ENCODE data around the gene PHACTR3. TPM values are rescaled to one million over a fixed set of nuclear protein-coding genes. Genes with fewer than 3 reads are reported as not detected.
"Not testable (repeated sequence)": the region's sequence is repeated elsewhere in the genome, so short reads cannot be mapped to it uniquely, and the experiment has no call there.

The PHACTR3 gene
- total and polyA plus RNA-seq, 7 experiments from 2014 or later: 0.49 TPM; not detected in 6

DNA sequence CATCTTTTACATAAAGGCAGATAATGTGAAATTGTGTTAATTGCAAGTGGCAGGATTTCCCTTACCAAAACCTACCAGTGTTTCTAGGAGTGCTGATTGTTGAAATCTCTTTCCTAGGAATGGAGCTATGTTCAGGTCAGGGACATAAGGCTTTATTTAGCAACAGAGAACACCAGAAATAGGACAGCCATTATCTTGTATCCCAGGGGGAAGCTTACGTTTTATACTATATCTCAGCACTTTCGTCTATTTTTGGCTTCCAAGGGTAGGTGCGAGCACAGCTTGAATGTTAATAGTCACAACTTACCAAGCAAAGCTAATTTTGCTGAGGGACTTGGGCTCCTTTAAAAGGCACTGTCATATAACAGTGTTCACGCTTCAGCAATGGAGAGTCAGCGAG, 235.1 kb downstream of the PHACTR3 start:
- ATAC-seq (no peak), DNase-seq (no peak)
- H3K4me1 Mint-ChIP-seq: peaks cover 0 to 6% (median 0%) of the 10 kb centered on the region in 7 donors
- H3K27me3 ChIP-seq (ENCODE audit: control insufficient read depth in 2 of 2, insufficient read depth in 2 of 2, low read length in 2 of 2): peaks cover 0 to 3% of the 10 kb centered on the region in 2 donors
- CTCF ChIA-PET: interaction anchor here (1.1 kb wide), 1 partner anchor 9 kb away, joined by 5 read pairs; no protein-coding TSS in a partner anchor
- H3K9me3 ChIP-seq (ENCODE audit: control insufficient read depth in 2 of 3, low read length in 3 of 3): no peaks in the 10 kb centered on the region
- H3K27ac Mint-ChIP-seq: no peak overlapping the region
- H3K4me1 ChIP-seq (ENCODE audit: control insufficient read depth in 2 of 2, insufficient read depth in 2 of 2, low read length in 2 of 2): no peaks in the 10 kb centered on the region
- no peak overlapping the region for H3K27ac ChIP-seq (ENCODE audit: low read depth, low read length)
- H3K4me3 Mint-ChIP-seq: no peak overlapping the region
- H3K36me3 ChIP-seq (ENCODE audit: control insufficient read depth in 2 of 3, insufficient read depth in 3 of 3, low read length in 3 of 3): no peaks in the 10 kb centered on the region
- H3K9me3 Mint-ChIP-seq: no peaks in the 10 kb centered on the region
- POLR2A ChIA-PET: no interaction called here
- H3K27me3 Mint-ChIP-seq: peaks cover 27 to 50% (median 38%) of the 10 kb centered on the region in 5 donors
- no peaks in the 10 kb centered on the region for H3K36me3 Mint-ChIP-seq
- no peak overlapping the region for H3K4me3 ChIP-seq (ENCODE audit: low read length)
- intact Hi-C loops (cut with micrococcal nuclease): no loop called here

GRCh38 chr20:59845472-59845871, 241.1 kb downstream of the PHACTR3 start:
- POLR2A ChIA-PET: no interaction called here

GRCh38 chr20:59848182-59848581, 243.8 kb downstream of the PHACTR3 start:
- ChIA-PET CTCF (interaction anchor here (1.1 kb wide), 1 partner anchor 9 kb away, joined by 5 read pairs; no protein-coding TSS in a partner anchor), POLR2A (no interaction called here)
- intact Hi-C loops (cut with micrococcal nuclease): no loop called here

More at GRCh38 chr20:59845472-59845871, 241.1 kb downstream of the PHACTR3 start:
- no peaks in the 10 kb centered on the region for H3K9me3 Mint-ChIP-seq
- H3K27ac Mint-ChIP-seq: no peak overlapping the region
- H3K36me3 Mint-ChIP-seq: no peaks in the 10 kb centered on the region
- H3K27me3 ChIP-seq (ENCODE audit: control insufficient read depth in 2 of 2, insufficient read depth in 2 of 2, low read length in 2 of 2): no peaks in the 10 kb centered on the region
- CTCF ChIA-PET: no interaction called here
- peaks cover 0 to 12% (median 3%) of the 10 kb centered on the region in 5 donors for H3K27me3 Mint-ChIP-seq
- no peaks in the 10 kb centered on the region for H3K4me1 ChIP-seq (ENCODE audit: control insufficient read depth in 2 of 2, insufficient read depth in 2 of 2, low read length in 2 of 2)
- DNase-seq: no peak
- H3K4me3 ChIP-seq (ENCODE audit: low read length): no peak overlapping the region
- no peak for ATAC-seq
- no peaks in the 10 kb centered on the region for H3K36me3 ChIP-seq (ENCODE audit: control insufficient read depth in 2 of 3, insufficient read depth in 3 of 3, low read length in 3 of 3)
- no peak overlapping the region for H3K27ac ChIP-seq (ENCODE audit: low read depth, low read length)
- no peaks in the 10 kb centered on the region for H3K4me1 Mint-ChIP-seq
- no peaks in the 10 kb centered on the region for H3K9me3 ChIP-seq (ENCODE audit: control insufficient read depth in 2 of 3, low read length in 3 of 3)
- no peak overlapping the region for H3K4me3 Mint-ChIP-seq
- intact Hi-C loops (cut with micrococcal nuclease): no loop called here

DNA sequence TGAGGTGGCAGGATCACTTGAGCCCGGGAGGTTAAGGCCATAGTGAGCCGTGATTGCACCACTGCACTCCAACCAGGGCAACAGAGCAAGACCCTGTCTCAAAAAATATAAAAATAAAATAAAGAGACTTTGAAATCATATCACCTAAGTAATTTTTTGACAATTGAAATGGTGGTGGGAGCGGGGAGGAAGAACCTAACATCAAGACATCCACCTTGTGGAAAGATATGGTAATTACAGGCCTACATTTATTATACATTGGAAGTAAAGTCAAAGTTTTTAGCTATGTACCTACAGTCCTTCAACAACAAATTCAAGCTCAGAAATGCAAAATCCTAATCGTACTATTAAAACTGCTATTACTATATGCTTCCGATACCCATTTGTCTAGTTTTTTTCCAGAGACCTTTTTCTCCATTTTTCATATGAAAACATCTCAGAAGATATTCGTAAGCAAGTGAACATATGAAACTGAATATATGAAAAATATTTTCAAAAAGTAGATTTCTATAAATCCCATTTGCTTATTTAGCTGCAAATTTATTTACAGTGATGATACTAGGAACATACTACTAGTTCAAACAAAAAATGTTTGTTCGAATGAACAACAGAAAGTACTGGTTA, 245.8 kb downstream of the PHACTR3 start:
- Mint-ChIP-seq H3K4me3 (no peak overlapping the region), H3K27ac (no peak overlapping the region), H3K36me3 (peaks cover 0 to 4% (median 0%) of the 10 kb centered on the region in 5 donors), H3K9me3 (peaks cover 0 to 4% (median 0%) of the 10 kb centered on the region in 11 donors), H3K4me1 (no peaks in the 10 kb centered on the region), H3K27me3 (no peaks in the 10 kb centered on the region)
- Histone ChIP-seq H3K27me3 (ENCODE audit: control insufficient read depth in 2 of 2, insufficient read depth in 2 of 2, low read length in 2 of 2) (no peaks in the 10 kb centered on the region), H3K27ac (ENCODE audit: low read depth, low read length) (no peak overlapping the region), H3K4me1 (ENCODE audit: control insufficient read depth in 2 of 2, insufficient read depth in 2 of 2, low read length in 2 of 2) (no peaks in the 10 kb centered on the region), H3K9me3 (ENCODE audit: control insufficient read depth in 2 of 3, low read length in 3 of 3) (no peaks in the 10 kb centered on the region), H3K4me3 (ENCODE audit: low read length) (no peak overlapping the region), H3K36me3 (ENCODE audit: control insufficient read depth in 2 of 3, insufficient read depth in 3 of 3, low read length in 3 of 3) (no peaks in the 10 kb centered on the region)
- ATAC-seq (no peak), DNase-seq (peak in 2 of 9 donors; percentile 2)
- ChIA-PET POLR2A (no interaction called here), CTCF (interaction anchor here (0.7 kb wide), 1 partner anchor 33 kb away, joined by 3 read pairs; no protein-coding TSS in a partner anchor)
- intact Hi-C loops (cut with micrococcal nuclease): loop anchor here in 1 of 2 donors (5.0 kb wide), 1 partner anchor 253 kb away; no protein-coding TSS in a partner anchor

More at GRCh38 chr20:59848182-59848581, 243.8 kb downstream of the PHACTR3 start:
- Histone ChIP-seq H3K27ac (ENCODE audit: low read depth, low read length) (no peak overlapping the region), H3K4me1 (ENCODE audit: control insufficient read depth in 2 of 2, insufficient read depth in 2 of 2, low read length in 2 of 2) (no peaks in the 10 kb centered on the region), H3K36me3 (ENCODE audit: control insufficient read depth in 2 of 3, insufficient read depth in 3 of 3, low read length in 3 of 3) (no peaks in the 10 kb centered on the region), H3K4me3 (ENCODE audit: low read length) (no peak overlapping the region), H3K27me3 (ENCODE audit: control insufficient read depth in 2 of 2, insufficient read depth in 2 of 2, low read length in 2 of 2) (no peaks in the 10 kb centered on the region), H3K9me3 (ENCODE audit: control insufficient read depth in 2 of 3, low read length in 3 of 3) (no peaks in the 10 kb centered on the region)
- Mint-ChIP-seq H3K27me3 (peaks cover 0 to 5% (median 0%) of the 10 kb centered on the region in 5 donors), H3K4me1 (no peaks in the 10 kb centered on the region), H3K27ac (no peak overlapping the region), H3K36me3 (no peaks in the 10 kb centered on the region), H3K4me3 (no peak overlapping the region), H3K9me3 (no peaks in the 10 kb centered on the region)
- DNase-seq (no peak), ATAC-seq (no peak)

GRCh38 chr20:59856526-59856925, 252.2 kb downstream of the PHACTR3 start:
- H3K4me3 ChIP-seq (ENCODE audit: low read length); H3K36me3 ChIP-seq (ENCODE audit: control insufficient read depth in 2 of 3, insufficient read depth in 3 of 3, low read length in 3 of 3); intact Hi-C loops (cut with micrococcal nuclease); POLR2A ChIA-PET; ATAC-seq; H3K27me3 Mint-ChIP-seq; DNase-seq; H3K9me3 ChIP-seq (ENCODE audit: control insufficient read depth in 2 of 3, low read length in 3 of 3); H3K4me1 ChIP-seq (ENCODE audit: control insufficient read depth in 2 of 2, insufficient read depth in 2 of 2, low read length in 2 of 2); H3K27me3 ChIP-seq (ENCODE audit: control insufficient read depth in 2 of 2, insufficient read depth in 2 of 2, low read length in 2 of 2); H3K27ac ChIP-seq (ENCODE audit: low read depth, low read length); H3K27ac Mint-ChIP-seq; H3K36me3 Mint-ChIP-seq; CTCF ChIA-PET; H3K4me3 Mint-ChIP-seq; H3K4me1 Mint-ChIP-seq: not testable (repeated sequence)
- peaks cover 0 to 22% (median 6%) of the 10 kb centered on the region in 11 donors for H3K9me3 Mint-ChIP-seq

GRCh38 chr20:59856941-59857340, 252.6 kb downstream of the PHACTR3 start:
- POLR2A ChIA-PET; H3K27me3 ChIP-seq (ENCODE audit: control insufficient read depth in 2 of 2, insufficient read depth in 2 of 2, low read length in 2 of 2); H3K4me3 Mint-ChIP-seq; H3K36me3 ChIP-seq (ENCODE audit: control insufficient read depth in 2 of 3, insufficient read depth in 3 of 3, low read length in 3 of 3); H3K27ac ChIP-seq (ENCODE audit: low read depth, low read length); H3K4me1 ChIP-seq (ENCODE audit: control insufficient read depth in 2 of 2, insufficient read depth in 2 of 2, low read length in 2 of 2); H3K27me3 Mint-ChIP-seq; H3K4me3 ChIP-seq (ENCODE audit: low read length); H3K4me1 Mint-ChIP-seq; H3K9me3 ChIP-seq (ENCODE audit: control insufficient read depth in 2 of 3, low read length in 3 of 3); DNase-seq; CTCF ChIA-PET; H3K27ac Mint-ChIP-seq; intact Hi-C loops (cut with micrococcal nuclease): not testable (repeated sequence)
- H3K36me3 Mint-ChIP-seq: peaks cover 0 to 12% (median 4%) of the 10 kb centered on the region in 5 donors
- ATAC-seq: peak; percentile 36
- peaks cover 0 to 22% (median 6%) of the 10 kb centered on the region in 11 donors for H3K9me3 Mint-ChIP-seq

DNA sequence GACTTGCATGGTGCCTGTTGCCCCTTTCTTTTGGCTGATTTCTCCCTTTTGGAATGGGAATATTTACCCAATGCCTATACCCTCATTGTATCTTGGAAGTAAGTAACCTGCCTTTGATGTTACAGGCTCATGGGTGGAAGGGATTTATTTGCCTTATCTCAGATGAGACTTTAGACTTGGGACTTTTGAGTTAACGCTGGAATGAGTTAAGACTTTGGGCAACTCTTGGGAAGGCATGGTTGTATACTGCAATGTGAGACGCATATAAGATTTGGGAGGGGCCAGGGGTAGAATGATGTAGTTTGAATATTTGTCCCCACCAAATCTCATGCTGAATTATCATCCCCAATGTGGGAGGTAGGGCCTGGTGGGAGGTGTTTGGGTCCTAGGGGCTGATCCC, 253.6 kb downstream of the PHACTR3 start:
- Mint-ChIP-seq H3K27ac (no peak overlapping the region), H3K27me3 (peaks cover 0 to 6% (median 4%) of the 10 kb centered on the region in 5 donors), H3K9me3 (peaks cover 0 to 22% (median 6%) of the 10 kb centered on the region in 11 donors), H3K4me3 (no peak overlapping the region), H3K36me3 (peaks cover 0 to 12% (median 4%) of the 10 kb centered on the region in 5 donors), H3K4me1 (no peaks in the 10 kb centered on the region)
- ATAC-seq (no peak), DNase-seq (no peak)
- no peaks in the 10 kb centered on the region for H3K4me1 ChIP-seq (ENCODE audit: control insufficient read depth in 2 of 2, insufficient read depth in 2 of 2, low read length in 2 of 2)
- ChIA-PET CTCF (no interaction called here), POLR2A (no interaction called here)
- H3K9me3 ChIP-seq (ENCODE audit: control insufficient read depth in 2 of 3, low read length in 3 of 3): no peaks in the 10 kb centered on the region
- H3K27me3 ChIP-seq (ENCODE audit: control insufficient read depth in 2 of 2, insufficient read depth in 2 of 2, low read length in 2 of 2): no peaks in the 10 kb centered on the region
- intact Hi-C loops (cut with micrococcal nuclease): no loop called here
- H3K36me3 ChIP-seq (ENCODE audit: control insufficient read depth in 2 of 3, insufficient read depth in 3 of 3, low read length in 3 of 3): no peaks in the 10 kb centered on the region
- no peak overlapping the region for H3K4me3 ChIP-seq (ENCODE audit: low read length)
- no peak overlapping the region for H3K27ac ChIP-seq (ENCODE audit: low read depth, low read length)

All from naive thymus-derived CD4-positive, alpha-beta T cell (primary cell).